Measurements from ENCODE around the gene GCAT.

Gene GCAT

GRCh38 chr22:37807410-37808293 is at the start of gene GCAT:
Gene GCAT (plus strand): TSS chr22:37807934. CDS start chr22:37807968, 34 bp downstream.
- DNase-seq = peak; percentile 90 to 95

- no peak for DNase-seq
Observed at GRCh38 chr22:37758694-37759093, 49.0 kb upstream of the GCAT start.

GRCh38 chr22:37759281-37759680 is 48.5 kb upstream of the GCAT start:
- DNase-seq = no peak

- no peak for DNase-seq
Observed at GRCh38 chr22:37760152-37760551, 47.6 kb upstream of the GCAT start.

GRCh38 chr22:37762389-37762836 is 45.3 kb upstream of the GCAT start:
- DNase-seq = no peak

- DNase-seq = no peak
Observed at GRCh38 chr22:37763012-37763411, 44.7 kb upstream of the GCAT start.

DNA sequence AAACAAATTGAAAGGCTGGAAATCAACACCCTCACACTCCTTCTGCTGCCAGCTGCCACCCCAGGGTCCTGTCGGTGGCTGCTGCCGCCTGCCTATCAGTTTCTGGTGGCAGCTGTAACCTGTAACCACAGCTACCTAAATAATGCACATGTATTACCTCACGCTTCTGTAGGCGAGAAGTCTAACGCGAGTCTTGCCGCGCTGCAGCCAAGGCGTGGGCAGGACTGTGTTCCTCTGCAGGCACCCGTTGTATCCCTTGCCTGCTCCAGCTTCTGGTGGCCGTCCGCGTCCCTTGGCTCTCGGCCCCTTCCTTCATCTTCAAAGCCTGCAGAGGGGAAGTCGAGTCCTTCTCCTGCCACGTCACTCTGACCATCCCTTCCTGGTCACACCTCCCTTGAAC is 44.1 kb upstream of the GCAT start:
- DNase-seq = no peak

DNA sequence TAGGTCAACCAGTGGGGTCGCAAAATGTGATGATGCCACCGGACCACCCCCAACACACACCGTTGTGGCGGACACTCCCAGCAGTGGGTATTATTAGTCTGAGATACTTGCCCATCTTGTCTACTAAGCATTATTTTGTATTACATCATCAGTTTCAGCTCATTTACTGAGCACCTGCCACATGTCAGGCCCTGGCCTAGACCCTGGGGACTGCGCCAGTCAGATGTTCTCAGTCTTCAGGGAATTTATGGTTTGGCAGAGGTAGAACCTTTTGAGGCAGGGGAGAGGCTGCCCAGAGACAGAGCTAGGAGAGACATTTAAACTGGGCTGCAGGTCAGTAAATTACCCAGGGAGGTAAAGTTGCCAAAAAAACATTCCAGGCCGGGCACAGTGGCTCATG is 43.1 kb upstream of the GCAT start:
- no peak for DNase-seq

- DNase-seq = no peak
Observed at GRCh38 chr22:37765498-37765897, 42.2 kb upstream of the GCAT start.

DNA sequence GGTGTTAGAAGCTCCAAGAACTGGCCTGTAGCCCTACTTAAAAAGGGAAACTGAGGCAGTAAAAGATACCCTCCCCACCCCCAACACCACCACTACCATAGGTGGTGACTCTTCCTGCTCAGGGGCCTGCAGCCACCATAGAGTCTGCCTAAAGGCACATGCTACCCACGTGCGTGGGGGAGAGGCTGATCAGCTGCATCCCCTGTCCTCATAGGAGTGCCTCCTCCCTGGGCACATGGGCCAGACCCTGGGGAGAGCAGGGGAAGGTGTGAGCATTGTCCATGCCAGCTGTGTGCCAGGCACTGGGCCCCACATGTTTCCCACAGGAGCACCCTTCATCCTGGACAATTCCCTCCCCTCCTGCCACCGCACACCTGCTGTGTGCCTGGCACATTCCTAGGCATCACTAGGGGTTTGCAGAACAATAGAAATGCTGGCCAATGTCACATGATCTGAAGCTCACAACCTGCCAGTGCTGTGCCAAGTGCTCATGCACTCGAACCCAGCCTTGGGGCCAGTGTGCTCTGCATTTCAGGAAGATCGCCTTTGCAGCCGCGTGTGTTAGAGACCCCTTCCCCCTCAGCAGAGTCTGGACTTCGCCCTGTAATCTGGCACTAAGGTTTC is 41.7 kb upstream of the GCAT start:
- no peak for DNase-seq

- no peak for DNase-seq
Observed at GRCh38 chr22:37768273-37768672, 39.5 kb upstream of the GCAT start.

GRCh38 chr22:37769056-37769455 is 38.7 kb upstream of the GCAT start:
- no peak for DNase-seq

DNA sequence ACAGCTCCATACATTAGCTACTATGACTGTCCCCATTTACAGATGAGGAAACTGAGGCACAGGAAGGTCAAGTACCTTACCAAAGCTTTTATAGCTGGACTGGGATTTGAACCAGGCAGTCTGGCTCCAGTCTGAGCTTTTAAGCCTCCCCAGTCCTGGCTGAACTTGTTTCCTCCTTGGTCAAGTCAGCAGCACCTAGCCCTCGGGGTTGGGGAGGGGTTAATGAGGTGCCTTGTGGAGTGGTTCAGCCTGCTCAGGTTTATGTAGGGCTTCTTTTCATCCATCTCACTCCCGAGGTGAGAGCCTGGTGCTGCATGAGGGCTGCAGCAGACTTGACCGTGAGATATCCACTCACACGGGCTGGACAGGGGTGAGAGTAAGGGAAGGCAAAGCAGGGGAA is 36.7 kb upstream of the GCAT start:
- DNase-seq = no peak

DNA sequence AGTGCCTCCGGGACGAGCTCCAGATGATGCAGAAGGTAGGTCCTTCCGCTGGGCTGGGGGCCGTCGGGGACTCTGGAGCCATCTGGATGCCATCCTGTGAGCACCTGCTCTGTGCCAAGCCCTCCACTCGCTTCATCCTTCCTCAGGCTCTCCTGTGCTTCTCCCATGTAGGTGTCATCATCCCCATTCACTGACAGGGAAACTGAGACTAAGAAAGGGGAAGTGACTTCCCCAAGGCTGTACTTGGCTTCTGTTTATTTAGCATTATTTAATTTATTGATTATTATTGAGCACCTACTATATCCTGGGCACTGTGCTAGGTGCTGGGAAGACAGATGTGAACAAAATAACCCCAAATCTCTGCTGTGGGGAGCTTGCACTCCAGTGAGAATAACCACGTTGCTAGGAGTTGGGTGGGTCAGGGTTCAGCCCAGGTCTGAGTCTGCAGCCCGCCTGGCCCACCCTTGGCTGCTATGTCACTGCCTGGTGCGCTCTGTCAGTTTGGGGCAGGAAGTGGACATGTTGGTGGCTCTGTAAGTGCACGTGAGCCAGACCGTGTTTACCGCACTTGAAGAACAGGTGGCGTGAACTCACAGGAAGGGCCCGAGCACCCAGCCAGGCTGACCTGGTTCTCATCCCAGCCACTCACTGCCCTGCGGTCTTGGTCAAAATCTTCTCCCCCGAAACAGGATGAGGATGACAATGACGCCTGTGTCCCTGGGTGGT is 35.9 kb upstream of the GCAT start:
- no peak for DNase-seq

- DNase-seq = no peak
Observed at GRCh38 chr22:37774728-37775127, 33.0 kb upstream of the GCAT start.

DNA sequence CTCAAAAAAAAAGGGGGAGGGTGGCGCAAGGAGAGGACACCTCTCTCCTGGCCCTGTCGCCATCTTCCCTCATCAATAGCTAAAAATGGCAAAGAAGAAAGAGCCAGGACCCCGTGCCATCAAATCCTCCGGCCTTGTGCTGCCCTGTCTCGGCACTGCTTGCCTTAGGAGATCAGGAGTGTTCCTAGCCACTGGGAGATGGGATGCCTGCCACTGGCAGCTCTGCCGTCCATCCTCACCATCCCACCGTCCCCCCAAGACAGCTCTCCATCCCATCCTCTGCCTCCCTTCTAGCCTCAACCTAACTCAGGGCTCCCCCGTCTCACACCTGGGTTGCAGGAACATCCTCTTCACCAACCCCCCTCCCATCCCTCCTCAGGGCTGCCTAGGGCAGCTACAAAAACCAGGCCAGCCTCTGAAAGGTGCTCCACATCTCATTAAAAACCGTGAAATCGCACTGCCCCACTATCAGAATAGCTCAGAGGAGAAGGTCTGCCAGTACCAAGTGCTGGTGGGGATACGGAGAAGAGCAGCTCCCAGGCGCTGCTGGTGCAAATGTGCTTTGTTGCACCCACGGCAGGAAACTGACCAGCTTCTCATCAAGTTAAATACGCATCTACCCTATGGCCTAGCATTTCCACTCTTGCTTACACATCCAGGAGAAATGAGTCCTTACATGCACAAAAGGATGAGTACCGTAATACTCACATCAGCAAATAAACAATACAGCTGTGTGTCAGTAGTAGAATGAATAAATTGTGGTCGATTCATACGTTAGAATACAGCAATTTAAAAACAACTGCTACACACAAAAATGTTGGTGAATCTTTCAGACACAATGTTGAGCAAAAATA is 31.7 kb upstream of the GCAT start:
- no peak for DNase-seq

GRCh38 chr22:37776639-37777005 is 31.1 kb upstream of the GCAT start:
- no peak for DNase-seq

- no peak for DNase-seq
Observed at GRCh38 chr22:37777122-37777687, 30.5 kb upstream of the GCAT start.

GRCh38 chr22:37778370-37779009 is 29.2 kb upstream of the GCAT start:
- DNase-seq = no peak

DNA sequence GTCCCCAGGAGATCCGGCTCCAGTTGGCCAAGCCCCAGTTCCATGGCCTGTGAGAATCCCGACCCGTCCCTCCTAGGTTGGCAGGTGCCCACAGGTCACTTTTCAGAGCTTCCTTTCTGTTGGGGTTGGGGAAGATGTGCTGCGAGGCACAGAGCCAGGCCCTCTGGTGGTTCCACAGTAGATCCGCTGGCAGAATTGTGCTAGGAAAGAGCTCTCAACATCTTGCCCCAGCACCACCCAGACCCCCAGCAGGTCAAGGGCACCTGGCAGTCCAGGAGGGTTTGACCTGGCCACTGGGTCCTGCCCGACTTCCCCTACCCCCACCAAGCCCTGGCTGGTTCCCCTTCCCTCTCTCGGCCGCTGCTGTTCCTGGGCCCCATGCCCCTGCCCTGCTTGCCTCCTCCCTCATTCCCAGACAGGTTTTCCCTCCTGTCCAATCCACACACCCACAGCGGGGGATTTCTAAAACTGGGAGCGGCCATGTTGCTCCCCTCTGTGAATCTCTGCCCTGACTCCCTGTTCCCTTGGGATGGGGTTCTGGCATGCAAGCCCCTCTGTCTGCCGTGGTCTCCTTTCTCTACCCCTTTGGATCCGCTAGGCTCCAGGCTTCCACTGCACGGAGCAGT is 26.2 kb upstream of the GCAT start:
- no peak for DNase-seq
